HepG2 (cell line): ENCODE results near the gene PTPN3. TPM values are rescaled to one million over a fixed set of nuclear protein-coding genes. Genes with fewer than 3 reads are reported as not detected.

Experiments used
- AHR ChIP-seq: IDR thresholded peaks from 2 replicates; pipeline ENCODE4 v1.6.1; 2018; ENCODE audit warnings: missing genetic modification reagents, missing compliant biosample characterization
- ATF1 ChIP-seq: IDR thresholded peaks from 2 replicates; pipeline ENCODE4 v1.6.1; 2016; ENCODE audit warnings: mild to moderate bottlenecking, control low read depth
- ETV5 ChIP-seq: IDR thresholded peaks from 2 replicates; pipeline ENCODE4 v1.6.1; 2018; ENCODE audit warnings: missing biosample characterization, missing genetic modification reagents, inconsistent platforms, borderline replicate concordance
- FOXK1 ChIP-seq: sonication (generic); formaldehyde crosslinking; IDR thresholded peaks from 2 replicates; pipeline ENCODE4 v1.4.0; 2020; ENCODE audit warnings: low read depth, missing genetic modification reagents, borderline replicate concordance
- GZF1 ChIP-seq: sonication (generic); formaldehyde crosslinking; IDR thresholded peaks from 2 replicates; pipeline ENCODE4 v1.5.1; 2020; ENCODE audit warnings: mild to moderate bottlenecking, missing genetic modification reagents
- IKZF5 ChIP-seq: IDR thresholded peaks from 2 replicates; pipeline ENCODE4 v1.6.1; 2018; ENCODE audit warnings: missing genetic modification reagents, mild to moderate bottlenecking, missing compliant biosample characterization
- MAFF ChIP-seq: IDR thresholded peaks from 2 replicates; pipeline ENCODE4 v1.6.1; 2011; ENCODE audit warnings: low read depth, low read length, improper control_type of control experiment
- MED13 ChIP-seq: sonication (generic); formaldehyde crosslinking; IDR thresholded peaks from 2 replicates; pipeline ENCODE4 v1.5.0; 2020; ENCODE audit warnings: missing genetic modification reagents
- MYPOP ChIP-seq: sonication (generic); formaldehyde crosslinking; IDR thresholded peaks from 2 replicates; pipeline ENCODE4 v1.8.1; 2023; ENCODE audit warnings: mild to moderate bottlenecking, moderate library complexity, missing genetic modification reagents
- PHB2 ChIP-seq: fragments of 450-650 bp; IDR thresholded peaks from 2 replicates; pipeline ENCODE4 v1.6.1; 2018; ENCODE audit not compliant: partially characterized antibody
- PPARG ChIP-seq: conservative IDR thresholded peaks from 2 replicates; pipeline ENCODE4 v1.6.1; 2016; ENCODE audit warnings: missing biosample characterization, missing genetic modification reagents
- RARG ChIP-seq: sonication (generic); formaldehyde crosslinking; IDR thresholded peaks from 2 replicates; pipeline ENCODE4 v1.4.0; 2020; ENCODE audit warnings: low read depth, mild to moderate bottlenecking, missing genetic modification reagents
- STAG1 ChIP-seq: sonication (generic); formaldehyde crosslinking; IDR thresholded peaks from 2 replicates; pipeline ENCODE4 v1.4.0; 2020; ENCODE audit warnings: missing genetic modification reagents
- TRIM22 ChIP-seq: fragments of 450-650 bp; IDR thresholded peaks from 2 replicates; pipeline ENCODE4 v1.6.1; 2017
- ZBTB26 ChIP-seq: IDR thresholded peaks from 2 replicates; pipeline ENCODE4 v1.6.1; 2016; ENCODE audit warnings: missing compliant biosample characterization, missing genetic modification reagents, borderline replicate concordance
- ZNF230 ChIP-seq: sonication (generic); formaldehyde crosslinking; IDR thresholded peaks from 2 replicates; pipeline ENCODE4 v1.4.0; 2020; ENCODE audit warnings: mild to moderate bottlenecking, missing genetic modification reagents
- ZNF326 ChIP-seq: sonication (generic); formaldehyde crosslinking; IDR thresholded peaks from 2 replicates; pipeline ENCODE4 v1.4.0; 2020; ENCODE audit warnings: missing genetic modification reagents, borderline replicate concordance
- ZNF576 ChIP-seq: sonication (generic); formaldehyde crosslinking; IDR thresholded peaks from 2 replicates; pipeline ENCODE4 v1.4.0; 2020; ENCODE audit warnings: mild to moderate bottlenecking, missing genetic modification reagents
- ZNF597 ChIP-seq: sonication (generic); formaldehyde crosslinking; IDR thresholded peaks from 2 replicates; pipeline ENCODE4 v1.5.0; 2020; ENCODE audit warnings: missing genetic modification reagents
- ZNF768 ChIP-seq: sonication (generic); formaldehyde crosslinking; IDR thresholded peaks from 2 replicates; pipeline ENCODE4 v1.4.0; 2020; ENCODE audit warnings: missing genetic modification reagents
- ZNF790 ChIP-seq: sonication (generic); formaldehyde crosslinking; IDR thresholded peaks from 2 replicates; pipeline ENCODE4 v1.8.0; 2022; ENCODE audit warnings: missing genetic modification reagents, mild to moderate bottlenecking, borderline replicate concordance
- ZNF792 ChIP-seq: IDR thresholded peaks from 2 replicates; pipeline ENCODE4 v1.6.1; 2016
- polyA plus RNA-seq, 8 experiments: library from polyadenylated mRNA; depleted of rRNA in 3 of 8; stranded (reverse) in 7 of 8; unstranded in 1 of 8; fragments of >200 nt; fragmentation: Illumina TruSeq in 4 of 8; extraction: Trizol in 4 of 8; gene quantifications; 2 replicates each; pipeline versions ENCODE4 v1.2.1 to v1.2.3, GENCODE V29; 2011 to 2016; ENCODE audit warnings: low read depth in 4 of 8, missing spikeins in 1 of 8, mixed read lengths in 1 of 8; ENCODE audit not compliant: insufficient read depth in 1 of 8
- total RNA-seq, 5 experiments: library from RNA; depleted of rRNA; stranded (reverse); fragments of >200 nt; fragmentation: Illumina TruSeq; extraction: Trizol; gene quantifications; 2 replicates each; pipeline ENCODE4 v1.2.3, GENCODE V29; 2016; ENCODE audit warnings: low read depth in 1 of 5

PTPN3 gene
- total and polyA plus RNA-seq, 2 of the 13 experiments (the other 11 are each of a cell fraction or from before 2014, with no cell fraction given) = 5.6 to 20.5 TPM

GRCh38 chr9:109477258-109478050 lies 20.7 kb downstream of the PTPN3 start (continued):
- no peak for TF ChIP-seq ZNF597
- 0 out of 2 replicates have a peak, but pooled peaks have one; percentile 35 for TF ChIP-seq MYPOP (CRISPR knock-in tag)
- 0 out of 2 replicates have a peak, but pooled peaks have one; percentile 35 for TF ChIP-seq ZNF768 (CRISPR knock-in tag)
- TF ChIP-seq ZNF576 (CRISPR knock-in tag) = no peak
- TF ChIP-seq MAFF = no peak
- peak; percentile 41; the same call in 1 of the 2 replicates for TF ChIP-seq GZF1 (CRISPR knock-in tag)
- TF ChIP-seq ZBTB26 (CRISPR knock-in tag) = peak; percentile 20; the same call in 1 of the 2 replicates
- TF ChIP-seq TRIM22 = no peak
- no peak for TF ChIP-seq RARG (CRISPR knock-in tag)
- TF ChIP-seq IKZF5 (CRISPR knock-in tag) = peak; percentile 92
- no peak for TF ChIP-seq ZNF790 (CRISPR knock-in tag)
- TF ChIP-seq ZNF326 = no peak
- TF ChIP-seq ATF1 = no peak
- TF ChIP-seq ZNF230 (CRISPR knock-in tag) = no peak
- peak; percentile 65 for TF ChIP-seq PPARG (CRISPR knock-in tag)
- TF ChIP-seq AHR (CRISPR knock-in tag) = peak; percentile 79; the same call in 1 of the 2 replicates
- TF ChIP-seq FOXK1 = peak; percentile 16; the same call in 1 of the 2 replicates
- TF ChIP-seq PHB2 = no peak
- TF ChIP-seq MED13 = 0 out of 2 replicates have a peak, but pooled peaks have one; percentile 23
- TF ChIP-seq ETV5 (CRISPR knock-in tag) = peak; percentile 98
- TF ChIP-seq STAG1 (CRISPR knock-in tag) = no peak
- TF ChIP-seq ZNF792 (CRISPR knock-in tag) = peak; percentile 60
